PC-9 (cell line): ENCODE data around the gene STK16.

Source experiments
- CTCF ChIP-seq: fragments of 200-600 bp; sonication (generic); conservative IDR thresholded peaks from 2 replicates; pipeline ENCODE4 v1.6.1; 2017; ENCODE audit warnings: mixed run types, antibody characterized with exemption, mild to moderate bottlenecking, moderate library complexity
- EZH2 ChIP-seq: fragments of 200-600 bp; sonication (generic); IDR thresholded peaks from 2 replicates; pipeline ENCODE4 v1.8.0; 2017; ENCODE audit warnings: antibody characterized with exemption, low read depth

- no peak for TF ChIP-seq CTCF
- TF ChIP-seq EZH2: no peak
These were observed 37.8 kb downstream of the STK16 start for GRCh38 chr2:219282943-219283581.
